CD14-positive monocyte (primary cell): ENCODE results near the gene ZCRB1. TPM values are rescaled to one million over a fixed set of nuclear protein-coding genes. Genes with fewer than 3 reads are reported as not detected.
"Not testable (repeated sequence)": the region's sequence is repeated elsewhere in the genome, so short reads cannot be mapped to it uniquely, and the experiment has no call there.

ENCODE experiments used
- DNase-seq, 3 donors: peaks; one replicate each; pipeline ENCODE4 v3.0.0-alpha.2; 2011 to 2022
- H2AFZ ChIP-seq: 2 replicates; pipeline ENCODE4 v1.6.0; 2012; ENCODE audit warnings: mild to moderate bottlenecking, low read depth, low read length, inconsistent platforms; ENCODE audit not compliant: insufficient read depth, poor library complexity, severe bottlenecking
- H3K27ac ChIP-seq, 2 donors: 1 replicate in 1 of 2; 2 replicates in 1 of 2; pipeline ENCODE4 v1.5.1; 2012 to 2013; ENCODE audit warnings: low read length in 2 of 2, control low read depth in 1 of 2, inconsistent platforms in 1 of 2, low read depth in 1 of 2, mild to moderate bottlenecking in 1 of 2
- H3K27me3 ChIP-seq, 2 donors: one replicate each; pipeline versions ENCODE4 v1.6.0 to v1.6.1; 2011 to 2013; ENCODE audit warnings: low read length in 2 of 2; ENCODE audit not compliant: control insufficient read depth in 2 of 2, insufficient read depth in 2 of 2
- H3K36me3 ChIP-seq, 2 donors: replicated peaks in 1 of 2; 1 replicate in 1 of 2; 2 replicates in 1 of 2; pipeline versions ENCODE4 v1.5.1 to v1.6.1; 2012 to 2013; ENCODE audit warnings: low read length in 2 of 2, control low read depth in 1 of 2, inconsistent platforms in 1 of 2, mild to moderate bottlenecking in 1 of 2; ENCODE audit not compliant: insufficient read depth in 2 of 2, control insufficient read depth in 1 of 2
- H3K4me1 ChIP-seq, 2 donors: 1 replicate in 1 of 2; 2 replicates in 1 of 2; pipeline versions ENCODE4 v1.5.1 to v1.6.1; 2012 to 2013; ENCODE audit warnings: low read length in 2 of 2, control low read depth in 1 of 2, inconsistent platforms in 1 of 2, mild to moderate bottlenecking in 1 of 2, moderate library complexity in 1 of 2; ENCODE audit not compliant: insufficient read depth in 2 of 2, control insufficient read depth in 1 of 2
- H3K4me2 ChIP-seq: replicated peaks from 2 replicates; pipeline ENCODE3; 2012; ENCODE audit warnings: low read length, moderate library complexity, mild to moderate bottlenecking; ENCODE audit not compliant: poor library complexity, severe bottlenecking; ENCODE audit errors: extremely low read depth
- H3K4me3 ChIP-seq, 3 experiments: fragments of 200-600 bp in 1 of 3; sonication (generic) in 1 of 3; replicated peaks in 1 of 3; 1 replicate in 2 of 3; 2 replicates in 1 of 3; pipeline ENCODE4 v1.5.1; 2011 to 2013; ENCODE audit warnings: low read length in 3 of 3, mild to moderate bottlenecking in 3 of 3, control low read depth in 2 of 3, low read depth in 2 of 3, inconsistent platforms in 1 of 3, moderate library complexity in 1 of 3
- H3K79me2 ChIP-seq: 2 replicates; pipeline ENCODE4 v1.6.0; 2012; ENCODE audit warnings: mild to moderate bottlenecking, control low read depth, inconsistent platforms, low read length, moderate library complexity; ENCODE audit not compliant: insufficient read depth
- H3K9ac ChIP-seq: 2 replicates; pipeline ENCODE4 v1.6.0; 2017; ENCODE audit warnings: low read length, mild to moderate bottlenecking; ENCODE audit not compliant: insufficient read depth, poor library complexity, severe bottlenecking
- H3K9me3 ChIP-seq, 2 donors: replicated peaks in 1 of 2; 1 replicate in 1 of 2; 2 replicates in 1 of 2; pipeline versions ENCODE4 v1.5.1 to v1.6.1; 2012 to 2013; ENCODE audit warnings: low read length in 2 of 2, control low read depth in 1 of 2; ENCODE audit not compliant: control insufficient read depth in 1 of 2, insufficient read depth in 1 of 2
- H4K20me1 ChIP-seq: 2 replicates; pipeline ENCODE4 v1.6.0; 2012; ENCODE audit warnings: mild to moderate bottlenecking, low read length, control low read depth, moderate library complexity; ENCODE audit not compliant: insufficient read depth
- H3K27ac Mint-ChIP-seq, 7 donors: one replicate each; pipeline ENCODE4 v1.8.0; 2020; ENCODE audit warnings: mild to moderate bottlenecking in 7 of 7, mixed read lengths in 7 of 7, moderate library complexity in 6 of 7, inconsistent platforms in 2 of 7
- H3K27me3 Mint-ChIP-seq, 3 donors: one replicate each; pipeline ENCODE4 v1.8.0; 2021 to 2022; ENCODE audit warnings: low read depth in 3 of 3, mild to moderate bottlenecking in 3 of 3, mixed read lengths in 3 of 3, moderate library complexity in 3 of 3, inconsistent platforms in 1 of 3
- H3K36me3 Mint-ChIP-seq, 2 donors: one replicate each; pipeline ENCODE4 v1.8.0; 2020; ENCODE audit warnings: mixed read lengths in 2 of 2, inconsistent platforms in 1 of 2, mild to moderate bottlenecking in 1 of 2
- H3K4me1 Mint-ChIP-seq: one replicate; pipeline ENCODE4 v1.8.0; 2020; ENCODE audit warnings: mild to moderate bottlenecking, mixed read lengths
- H3K4me3 Mint-ChIP-seq, 2 donors: one replicate each; pipeline ENCODE4 v1.8.0; 2020; ENCODE audit warnings: mild to moderate bottlenecking in 2 of 2, mixed read lengths in 2 of 2, moderate library complexity in 1 of 2
- H3K9me3 Mint-ChIP-seq, 7 donors: one replicate each; pipeline ENCODE4 v1.8.0; 2020 to 2022; ENCODE audit warnings: mixed read lengths in 7 of 7, mild to moderate bottlenecking in 6 of 7, moderate library complexity in 6 of 7, inconsistent platforms in 2 of 7
- CTCF ChIP-seq: fragments of 200-600 bp; IDR thresholded peaks from one replicate; pipeline ENCODE4 v1.8.0; 2022; ENCODE audit warnings: antibody characterized with exemption, mild to moderate bottlenecking
- WGBS: methylation state at CpG from one replicate; pipeline ENCODE4 v1.1.5; 2013; ENCODE audit warnings: missing lambda C conversion rate; ENCODE audit not compliant: insufficient coverage; 5-methylcytosine and 5-hydroxymethylcytosine counted together
- intact Hi-C, 2 donors: fragments of 100-400 bp; cut with micrococcal nuclease; formaldehyde crosslinking; loops; one replicate each; pipeline versions ENCODE4 v1.15.0 to v1.15.1; 2023
- polyA plus RNA-seq, 3 donors: library from polyadenylated mRNA; depleted of rRNA in 1 of 3; unstranded in 2 of 3; stranded (reverse) in 1 of 3; fragments of 300-500 nt in 2 of 3; fragments of >200 nt in 1 of 3; fragmentation: Illumina TruSeq in 2 of 3; gene quantifications; 1 replicate in 2 of 3; 2 replicates in 1 of 3; pipeline ENCODE4 v1.2.3, GENCODE V29; 2012 to 2021

Gene ZCRB1
- polyA plus RNA-seq, 3 donors = 9.2 to 34.4 (median 32.2) TPM

- Mint-ChIP-seq H3K27me3 (peaks cover 0 to 2% (median 0%) of the 10 kb centered on the region in 3 donors), H3K4me3 (no peak overlapping the region), H3K27ac (peak overlapping the region in 1 of 7 donors; percentile 60), H3K4me1 (peaks cover 42% of the 10 kb centered on the region), H3K36me3 (peaks cover 22 to 27% of the 10 kb centered on the region in 2 donors), H3K9me3 (no peaks in the 10 kb centered on the region)
- TF ChIP-seq CTCF = peak; percentile 80
- H3K27me3 ChIP-seq = no peaks in the 10 kb centered on the region
- no CpG with 5 or more reads among the region's 4 CpGs for WGBS
- H3K79me2 ChIP-seq = peaks cover 96% of the 10 kb centered on the region
- H3K9ac ChIP-seq = no peak overlapping the region
- H3K9me3 ChIP-seq = no peaks in the 10 kb centered on the region
- no peak overlapping the region for H2AFZ ChIP-seq
- H4K20me1 ChIP-seq = peaks cover 61% of the 10 kb centered on the region
- no peak overlapping the region for H3K4me2 ChIP-seq
- peaks cover 12 to 18% of the 10 kb centered on the region in 2 donors for H3K36me3 ChIP-seq
- peak; percentile 26 to 49 (median 29) for DNase-seq
- H3K4me1 ChIP-seq = peaks cover 9 to 21% of the 10 kb centered on the region in 2 donors
- intact Hi-C loops = loop anchor here (5.0 to 10.0 kb wide), 2 partner anchors 200 to 1058 kb away; no protein-coding TSS in a partner anchor
- H3K4me3 ChIP-seq = no peak overlapping the region
- no peak overlapping the region for H3K27ac ChIP-seq
Measured at GRCh38 chr12:42332301-42333285, 6.7 kb upstream of the ZCRB1 start.

- Histone ChIP-seq H3K4me1 (peaks cover 24 to 35% of the 10 kb centered on the region in 2 donors), H4K20me1 (peaks cover 53% of the 10 kb centered on the region), H3K79me2 (peaks cover 98% of the 10 kb centered on the region)
- H3K4me3 ChIP-seq, H2AFZ ChIP-seq, H3K36me3 ChIP-seq, H3K9me3 Mint-ChIP-seq, H3K9ac ChIP-seq, H3K27me3 Mint-ChIP-seq, H3K27me3 ChIP-seq, H3K27ac ChIP-seq, H3K4me2 ChIP-seq, H3K9me3 ChIP-seq: not testable (repeated sequence)
- Mint-ChIP-seq H3K4me1 (peaks cover 53% of the 10 kb centered on the region), H3K4me3 (peak overlapping the region in 1 of 2 donors; percentile 10), H3K27ac (peak overlapping the region in 4 of 7 donors; percentile 9 to 76 (median 64)), H3K36me3 (peaks cover 5 to 13% of the 10 kb centered on the region in 2 donors)
- intact Hi-C loops = loop anchor here (5.0 to 10.0 kb wide), 2 partner anchors 198 to 1055 kb away; no protein-coding TSS in a partner anchor
- DNase-seq = peak in 2 of 3 donors; percentile 1 to 7
- WGBS = 31% methylated on average over 10 of the region's 11 CpGs
Measured at GRCh38 chr12:42330097-42330496, 4.2 kb upstream of the ZCRB1 start.
